Prostate gland (tissue), 2 donors: ENCODE results near the gene ZPBP2.

Source experiments
- POLR2A ChIP-seq: fragments of 450-650 bp; IDR thresholded peaks from one replicate; pipeline ENCODE4 v1.6.1; 2016; ENCODE audit warnings: antibody characterized with exemption, mild to moderate bottlenecking
- TF ChIP-seq, protein P1 (sequence below), 4 experiments: fragments of 200-600 bp in 2 of 4; fragments of 450-650 bp in 2 of 4; sonication (generic) in 2 of 4; IDR thresholded peaks; 1 replicate in 3 of 4; 2 replicates in 1 of 4; pipeline ENCODE4 v1.5.1; 2016 to 2019; ENCODE audit warnings: antibody characterized with exemption in 4 of 4, mild to moderate bottlenecking in 2 of 4, moderate library complexity in 2 of 4

DNA sequence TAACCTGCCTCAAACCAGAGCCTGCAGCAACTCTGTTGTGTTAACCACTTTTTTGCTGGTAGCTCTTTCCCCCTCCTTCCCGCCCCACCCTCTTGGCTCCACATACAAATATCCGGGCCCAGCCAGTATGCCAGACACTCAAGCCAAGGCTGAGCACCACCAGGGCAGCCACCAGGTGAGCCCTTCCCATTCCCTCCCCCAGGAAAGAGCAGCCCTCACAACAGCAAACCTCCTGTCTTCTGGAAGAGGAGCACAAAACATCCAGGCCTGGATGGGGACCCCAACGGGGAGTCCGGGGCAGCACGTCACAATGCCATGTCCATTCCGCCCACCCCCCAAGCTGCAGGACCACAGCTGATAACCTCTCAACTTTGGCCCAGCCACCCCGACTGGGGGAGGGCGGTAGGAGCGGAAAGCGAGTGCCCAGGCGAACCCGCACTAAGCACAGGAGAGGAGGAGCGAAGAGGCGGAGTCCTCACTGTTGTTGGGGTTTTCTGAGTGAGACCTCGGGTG is 58.6 kb downstream of the ZPBP2 start:
- TF ChIP-seq, protein P1, sequence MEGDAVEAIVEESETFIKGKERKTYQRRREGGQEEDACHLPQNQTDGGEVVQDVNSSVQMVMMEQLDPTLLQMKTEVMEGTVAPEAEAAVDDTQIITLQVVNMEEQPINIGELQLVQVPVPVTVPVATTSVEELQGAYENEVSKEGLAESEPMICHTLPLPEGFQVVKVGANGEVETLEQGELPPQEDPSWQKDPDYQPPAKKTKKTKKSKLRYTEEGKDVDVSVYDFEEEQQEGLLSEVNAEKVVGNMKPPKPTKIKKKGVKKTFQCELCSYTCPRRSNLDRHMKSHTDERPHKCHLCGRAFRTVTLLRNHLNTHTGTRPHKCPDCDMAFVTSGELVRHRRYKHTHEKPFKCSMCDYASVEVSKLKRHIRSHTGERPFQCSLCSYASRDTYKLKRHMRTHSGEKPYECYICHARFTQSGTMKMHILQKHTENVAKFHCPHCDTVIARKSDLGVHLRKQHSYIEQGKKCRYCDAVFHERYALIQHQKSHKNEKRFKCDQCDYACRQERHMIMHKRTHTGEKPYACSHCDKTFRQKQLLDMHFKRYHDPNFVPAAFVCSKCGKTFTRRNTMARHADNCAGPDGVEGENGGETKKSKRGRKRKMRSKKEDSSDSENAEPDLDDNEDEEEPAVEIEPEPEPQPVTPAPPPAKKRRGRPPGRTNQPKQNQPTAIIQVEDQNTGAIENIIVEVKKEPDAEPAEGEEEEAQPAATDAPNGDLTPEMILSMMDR (IDR thresholded peaks at IDR 0.05): no peak
- TF ChIP-seq POLR2A: no peak
